Peyer's patch (tissue), 4 donors: ENCODE measurements around the gene NOS1. TPM values are rescaled to one million over a fixed set of nuclear protein-coding genes. Genes with fewer than 3 reads are reported as not detected.
"Not testable (repeated sequence)": the region's sequence is repeated elsewhere in the genome, so short reads cannot be mapped to it uniquely, and the experiment has no call there.

Source experiments
- DNase-seq, 3 donors: peaks; one replicate each; pipeline ENCODE4 v3.0.0-alpha.2; 2017 to 2019
- H3K27ac ChIP-seq, 4 donors: fragments of 200-600 bp; sonication (generic); one replicate each; pipeline ENCODE4 v1.5.1; 2016 to 2019
- H3K27me3 ChIP-seq, 2 donors: fragments of 200-600 bp; sonication (generic); one replicate each; pipeline ENCODE4 v1.5.1; 2019
- H3K36me3 ChIP-seq, 3 donors: fragments of 200-600 bp; sonication (generic); one replicate each; pipeline ENCODE4 v1.5.1; 2016 to 2019
- H3K4me1 ChIP-seq, 4 donors: fragments of 200-600 bp; sonication (generic); one replicate each; pipeline ENCODE4 v1.5.1; 2016 to 2019
- H3K4me3 ChIP-seq, 4 donors: fragments of 200-600 bp; sonication (generic); 1 replicate in 3 of 4; 2 replicates in 1 of 4; pipeline ENCODE4 v1.5.1; 2016 to 2019; ENCODE audit warnings: mild to moderate bottlenecking in 1 of 4
- H3K9me3 ChIP-seq, 4 donors: fragments of 200-600 bp; sonication (generic); one replicate each; pipeline ENCODE4 v1.5.1; 2016 to 2019; ENCODE audit warnings: mild to moderate bottlenecking in 1 of 4
- CTCF ChIP-seq, 6 experiments: fragments of 450-650 bp in 4 of 6; fragments of 200-600 bp in 2 of 6; sonication (generic) in 1 of 6; IDR thresholded peaks; one replicate each; pipeline ENCODE4 v1.5.1; 2017 to 2019; ENCODE audit warnings: antibody characterized with exemption in 6 of 6, mild to moderate bottlenecking in 3 of 6, moderate library complexity in 1 of 6
- POLR2A ChIP-seq, 2 donors: fragments of 450-650 bp; IDR thresholded peaks; one replicate each; pipeline ENCODE4 v1.5.1; 2017; ENCODE audit warnings: antibody characterized with exemption in 2 of 2, mild to moderate bottlenecking in 2 of 2, moderate library complexity in 2 of 2
- total RNA-seq, 4 donors: library from RNA; depleted of rRNA; stranded (reverse); fragments of >200 nt; gene quantifications; one replicate each; pipeline ENCODE4 v1.1.0, GENCODE V29; 2016

Gene NOS1
- total RNA-seq, 4 donors from 2014 or later = 0.40 to 0.57 TPM; not detected in 2

DNA sequence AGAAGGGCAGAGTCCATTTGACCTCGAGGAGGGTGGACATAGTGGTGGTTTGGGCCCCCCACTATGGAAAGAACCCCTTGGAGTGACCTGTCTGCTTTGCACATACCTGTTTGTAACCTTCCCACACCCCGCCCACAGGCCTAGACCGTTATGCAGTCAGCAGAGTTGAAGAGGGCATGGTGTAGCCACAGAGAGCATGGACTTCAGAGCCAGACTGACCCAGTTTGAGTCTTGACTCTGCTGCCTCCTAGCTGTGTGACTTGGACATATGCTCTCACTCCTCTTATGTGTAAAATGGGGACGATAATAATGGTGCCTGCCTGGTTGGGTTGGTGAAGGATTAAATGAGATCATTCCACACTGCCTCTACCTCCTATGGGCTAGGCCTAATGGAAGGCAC lies 40.9 kb upstream of the NOS1 start:
- no peak overlapping the region for H3K4me3 ChIP-seq
- TF ChIP-seq POLR2A (IDR thresholded peaks at IDR 0.05) (no peak), CTCF (IDR thresholded peaks at IDR 0.05) (no peak)
- DNase-seq = no peak
- H3K4me1 ChIP-seq = no peaks in the 10 kb centered on the region
- no peaks in the 10 kb centered on the region for H3K27me3 ChIP-seq
- H3K27ac ChIP-seq = no peak overlapping the region
- no peaks in the 10 kb centered on the region for H3K36me3 ChIP-seq
- no peaks in the 10 kb centered on the region for H3K9me3 ChIP-seq

DNA sequence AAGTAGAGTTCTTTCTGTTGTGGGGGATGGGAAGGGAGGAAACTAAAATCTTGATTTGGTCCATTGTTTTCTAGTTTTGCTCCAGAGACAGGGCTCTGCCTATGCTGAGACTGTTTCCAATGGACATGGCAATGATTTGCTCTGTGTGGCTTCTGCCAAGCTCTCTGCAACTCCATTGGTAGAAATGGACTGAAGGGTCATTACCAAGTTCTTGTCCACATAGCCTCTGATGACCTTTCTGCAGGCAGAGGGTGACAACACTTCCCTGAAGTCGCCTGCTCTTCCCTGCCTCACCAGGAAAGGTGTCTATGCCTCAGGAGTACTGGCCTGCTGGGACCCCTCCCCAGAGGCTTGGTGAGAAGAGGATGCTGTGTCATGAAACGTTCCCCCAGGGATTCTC lies 39.5 kb upstream of the NOS1 start:
- Histone ChIP-seq H3K27ac (no peak overlapping the region), H3K27me3 (no peaks in the 10 kb centered on the region), H3K9me3 (no peaks in the 10 kb centered on the region), H3K4me1 (no peaks in the 10 kb centered on the region), H3K4me3 (no peak overlapping the region), H3K36me3 (no peaks in the 10 kb centered on the region)
- TF ChIP-seq POLR2A (IDR thresholded peaks at IDR 0.05) = no peak
- no peak for TF ChIP-seq CTCF (IDR thresholded peaks at IDR 0.05)
- no peak for DNase-seq

GRCh38 chr12:117398482-117398881 lies 37.1 kb upstream of the NOS1 start:
- H3K4me1 ChIP-seq, H3K4me3 ChIP-seq: not testable (repeated sequence)

DNA sequence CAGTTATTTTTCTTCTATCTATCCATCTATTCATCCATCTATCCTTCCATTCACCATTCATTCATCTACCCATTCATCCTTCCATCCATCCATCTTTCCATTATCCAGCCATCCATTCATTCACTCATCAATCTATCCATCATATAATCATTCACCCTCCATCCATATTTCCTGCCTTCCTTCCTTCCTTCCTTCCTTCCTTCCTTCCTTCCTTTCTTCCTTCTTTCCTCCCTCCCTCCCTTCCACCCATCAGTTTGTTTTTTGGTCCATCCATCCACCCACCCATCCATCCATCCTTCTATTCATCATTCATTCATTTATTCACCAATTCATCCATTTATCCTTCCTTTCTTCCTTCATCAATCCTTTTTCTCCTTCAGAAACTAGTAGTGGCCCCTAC lies 34.3 kb upstream of the NOS1 start:
- no peaks in the 10 kb centered on the region for H3K36me3 ChIP-seq
- no peak overlapping the region for H3K27ac ChIP-seq
- no peak overlapping the region for H3K4me3 ChIP-seq
- H3K9me3 ChIP-seq = no peaks in the 10 kb centered on the region
- H3K27me3 ChIP-seq = no peaks in the 10 kb centered on the region
- TF ChIP-seq POLR2A (IDR thresholded peaks at IDR 0.05) (no peak), CTCF (IDR thresholded peaks at IDR 0.05) (no peak)
- no peak for DNase-seq
- no peaks in the 10 kb centered on the region for H3K4me1 ChIP-seq

More at GRCh38 chr12:117398482-117398881, 37.1 kb upstream of the NOS1 start:
- H3K9me3 ChIP-seq, H3K27ac ChIP-seq, H3K36me3 ChIP-seq, H3K27me3 ChIP-seq, DNase-seq: not testable (repeated sequence)

DNA sequence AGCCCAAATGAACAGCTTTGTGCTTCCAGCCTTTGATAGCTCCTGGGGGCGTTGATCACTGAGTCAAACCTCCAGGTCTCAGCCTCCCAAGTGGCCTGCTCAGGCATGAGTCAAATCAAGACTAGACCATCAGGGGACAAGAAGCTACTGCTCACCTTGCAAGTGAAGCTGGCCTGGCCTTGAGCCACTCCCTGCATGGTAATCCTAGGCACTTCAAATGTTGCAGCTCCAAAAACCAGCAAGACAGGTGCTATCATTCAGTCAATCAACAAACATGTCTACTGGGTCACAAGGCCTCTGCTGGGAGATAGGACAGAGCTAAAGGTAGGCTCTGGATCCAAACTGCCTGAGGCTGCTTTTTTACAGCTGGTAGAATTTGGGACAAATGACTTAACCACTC lies 33.1 kb upstream of the NOS1 start:
- no peak for DNase-seq
- no peaks in the 10 kb centered on the region for H3K4me1 ChIP-seq
- H3K9me3 ChIP-seq = no peaks in the 10 kb centered on the region
- TF ChIP-seq CTCF (IDR thresholded peaks at IDR 0.05) = no peak
- TF ChIP-seq POLR2A (IDR thresholded peaks at IDR 0.05) = no peak
- no peaks in the 10 kb centered on the region for H3K36me3 ChIP-seq
- no peaks in the 10 kb centered on the region for H3K27me3 ChIP-seq
- H3K4me3 ChIP-seq = no peak overlapping the region
- H3K27ac ChIP-seq = no peak overlapping the region

DNA sequence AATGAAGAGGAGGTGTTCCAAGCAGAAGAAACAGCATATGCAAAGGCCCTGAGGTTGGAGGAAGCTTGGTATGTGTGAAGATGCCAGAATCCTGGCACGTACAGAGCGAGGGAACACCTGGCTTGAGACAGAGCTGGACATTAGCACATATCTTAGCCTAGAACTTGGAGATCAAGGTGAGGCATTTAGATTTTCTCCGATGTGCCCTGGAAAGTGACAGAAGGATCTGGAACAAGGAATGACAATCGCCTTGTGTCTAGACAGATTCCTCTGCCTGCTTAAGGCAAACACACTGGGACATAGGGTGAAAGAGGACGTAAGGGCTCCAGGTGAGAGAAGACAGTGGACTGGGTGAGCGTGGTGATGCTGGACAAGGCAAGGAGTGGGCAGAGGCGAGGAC lies 32.2 kb upstream of the NOS1 start:
- TF ChIP-seq CTCF (IDR thresholded peaks at IDR 0.05) = no peak
- no peak for DNase-seq
- no peaks in the 10 kb centered on the region for H3K4me1 ChIP-seq

More for the DNA sequence above, 32.2 kb upstream of the NOS1 start:
- Histone ChIP-seq H3K36me3 (no peaks in the 10 kb centered on the region), H3K9me3 (no peaks in the 10 kb centered on the region), H3K27me3 (no peaks in the 10 kb centered on the region), H3K27ac (no peak overlapping the region), H3K4me3 (no peak overlapping the region)
